Thymus (tissue), 14 donors: ENCODE results near the gene KIFC3. TPM values are rescaled to one million over a fixed set of nuclear protein-coding genes. Genes with fewer than 3 reads are reported as not detected.
A peak's percentile ranks its signal among the peaks of the same experiment; 100 is the strongest.
"Not testable (repeated sequence)": the region's sequence is repeated elsewhere in the genome, so short reads cannot be mapped to it uniquely, and the experiment has no call there.

Experiments used
- DNase-seq, 9 donors: peaks; one replicate each; pipeline ENCODE4 v3.0.0-alpha.2; 2013; ENCODE audit warnings: low spot score in 9 of 9, low read depth in 6 of 9, missing footprints in 1 of 9
- H3K27ac ChIP-seq, 2 donors: one replicate each; pipeline ENCODE4 v1.5.1; 2013; ENCODE audit warnings: control low read depth in 1 of 2, low read depth in 1 of 2, low read length in 1 of 2, mild to moderate bottlenecking in 1 of 2, moderate library complexity in 1 of 2
- H3K27me3 ChIP-seq, 2 donors: one replicate each; pipeline ENCODE4 v1.5.1; 2013; ENCODE audit warnings: low read length in 1 of 2; ENCODE audit not compliant: control insufficient read depth in 2 of 2, insufficient read depth in 1 of 2
- H3K36me3 ChIP-seq, 2 donors: one replicate each; pipeline ENCODE4 v1.5.1; 2013; ENCODE audit warnings: low read length in 1 of 2, mild to moderate bottlenecking in 1 of 2, moderate library complexity in 1 of 2; ENCODE audit not compliant: control insufficient read depth in 2 of 2, insufficient read depth in 2 of 2
- H3K4me1 ChIP-seq, 2 donors: one replicate each; pipeline ENCODE4 v1.5.1; 2013; ENCODE audit warnings: low read length in 2 of 2; ENCODE audit not compliant: control insufficient read depth in 2 of 2, insufficient read depth in 2 of 2
- H3K4me3 ChIP-seq, 2 donors: one replicate each; pipeline ENCODE4 v1.5.1; 2013; ENCODE audit warnings: low read length in 2 of 2, control low read depth in 1 of 2, mild to moderate bottlenecking in 1 of 2
- H3K9me3 ChIP-seq, 2 donors: one replicate each; pipeline ENCODE4 v1.5.1; 2013; ENCODE audit warnings: low read length in 1 of 2, mild to moderate bottlenecking in 1 of 2; ENCODE audit not compliant: control insufficient read depth in 2 of 2, insufficient read depth in 1 of 2
- WGBS: extraction: QIAGEN DNeasy Blood & Tissue Kit; methylation state at CpG from one replicate; pipeline ENCODE4 v1.1.7; 2013; 5-methylcytosine and 5-hydroxymethylcytosine counted together
- long read RNA-seq, 10 donors: transcript quantifications; one replicate each; lab custom pipeline, GENCODE V29; 2026
- polyA plus RNA-seq: library from polyadenylated mRNA; stranded (reverse); fragments of 200-250 nt; gene quantifications from one replicate; pipeline ENCODE4 v1.2.3, GENCODE V29; 2013
- total RNA-seq: library from RNA; stranded (reverse); fragments of 120-200 nt; gene quantifications from one replicate; pipeline ENCODE4 v1.2.4, GENCODE V29; 2013
- donor health status: healthy.

Gene KIFC3
- total RNA-seq (3.8 TPM), polyA plus RNA-seq (9.2 TPM)
- long read RNA-seq, donor 1, result 0 reads
- long read RNA-seq, donor 2, result 0 reads
- long read RNA-seq, donor 3, partial matches to known transcripts, result 0 of 1 reads
- long read RNA-seq, donor 3, other reads (novel, unspliced or antisense), result 0 of 1 reads
- long read RNA-seq, donor 4, partial matches to known transcripts, result 0 of 1 reads
- long read RNA-seq, donor 4, other reads (novel, unspliced or antisense), result 0 of 1 reads
- long read RNA-seq, donor 5, partial matches to known transcripts, result 0 of 3 reads
- long read RNA-seq, donor 5, other reads (novel, unspliced or antisense), result 0 of 3 reads
- long read RNA-seq, donor 6, partial matches to known transcripts, result 0 of 1 reads
- long read RNA-seq, donor 6, other reads (novel, unspliced or antisense), result 0 of 1 reads
- long read RNA-seq, donor 7, result 0 reads
- long read RNA-seq, donor 8, result 0 reads
- long read RNA-seq, donor 9, partial matches to known transcripts, result 0 of 1 reads
- long read RNA-seq, donor 9, other reads (novel, unspliced or antisense), result 0 of 1 reads
- long read RNA-seq, donor 10, result 0 reads

GRCh38 chr16:57802341-57803133, at the start of gene KIFC3:
KIFC3 (minus strand) TSS chr16:57802491; CDS start chr16:57798243, 4,248 bp downstream.
- no peaks in the 10 kb centered on the region for H3K36me3 ChIP-seq
- H3K4me1 ChIP-seq, result peaks cover 16 to 43% of the 10 kb centered on the region in 2 donors
- H3K9me3 ChIP-seq, result no peaks in the 10 kb centered on the region
- peaks cover 13 to 52% of the 10 kb centered on the region in 2 donors for H3K27me3 ChIP-seq
- WGBS, result 17% methylated on average over 78 of the region's 78 CpGs
- peak in 4 of 9 donors; percentile 29 to 51 (median 40) for DNase-seq
- peak within 1 kb of the TSS in 1 of 2 donors; percentile 31 for H3K27ac ChIP-seq
- H3K4me3 ChIP-seq, result peak within 1 kb of the TSS; percentile 20 to 39

GRCh38 chr16:57848181-57848580, 45.9 kb upstream of the KIFC3 start:
- no peaks in the 10 kb centered on the region for H3K9me3 ChIP-seq
- no peaks in the 10 kb centered on the region for H3K27me3 ChIP-seq
- H3K36me3 ChIP-seq, result no peaks in the 10 kb centered on the region
- H3K27ac ChIP-seq, result no peak overlapping the region
- peaks cover 0 to 11% of the 10 kb centered on the region in 2 donors for H3K4me1 ChIP-seq
- H3K4me3 ChIP-seq, result no peak overlapping the region
- 96% methylated on average over 5 of the region's 5 CpGs for WGBS
- DNase-seq, result no peak

- H3K27ac ChIP-seq, H3K4me3 ChIP-seq, H3K9me3 ChIP-seq, H3K27me3 ChIP-seq, DNase-seq, H3K36me3 ChIP-seq: not testable (repeated sequence)
- H3K4me1 ChIP-seq, result peaks cover 0 to 11% of the 10 kb centered on the region in 2 donors
- 75% methylated on average over 6 of the region's 6 CpGs for WGBS
Observed at GRCh38 chr16:57846931-57847330, 44.6 kb upstream of the KIFC3 start.

GRCh38 chr16:57846078-57846697, 43.9 kb upstream of the KIFC3 start:
- H3K4me1 ChIP-seq, result peaks cover 0 to 11% of the 10 kb centered on the region in 2 donors
- H3K27ac ChIP-seq, result no peak overlapping the region
- no peaks in the 10 kb centered on the region for H3K27me3 ChIP-seq
- H3K9me3 ChIP-seq, result no peaks in the 10 kb centered on the region
- H3K36me3 ChIP-seq, result no peaks in the 10 kb centered on the region
- WGBS, result 73% methylated on average over 9 of the region's 9 CpGs
- peak in 5 of 9 donors; percentile 2 to 63 (median 25) for DNase-seq
- no peak overlapping the region for H3K4me3 ChIP-seq

- H3K27me3 ChIP-seq, result no peaks in the 10 kb centered on the region
- no peak for DNase-seq
- WGBS, result 89% methylated on average over 8 of the region's 8 CpGs
Observed at GRCh38 chr16:57845115-57845514, 42.8 kb upstream of the KIFC3 start.

GRCh38 chr16:57844416-57845030, 42.2 kb upstream of the KIFC3 start:
- Histone ChIP-seq H3K27me3 (no peaks in the 10 kb centered on the region), H3K27ac (no peak overlapping the region), H3K36me3 (no peaks in the 10 kb centered on the region), H3K4me3 (no peak overlapping the region), H3K9me3 (no peaks in the 10 kb centered on the region), H3K4me1 (peaks cover 0 to 11% of the 10 kb centered on the region in 2 donors)
- DNase-seq, result no peak
- WGBS, result 97% methylated on average over 10 of the region's 10 CpGs

More at GRCh38 chr16:57845115-57845514, 42.8 kb upstream of the KIFC3 start:
- no peaks in the 10 kb centered on the region for H3K36me3 ChIP-seq
- H3K4me3 ChIP-seq, result no peak overlapping the region
- no peak overlapping the region for H3K27ac ChIP-seq
- peaks cover 0 to 11% of the 10 kb centered on the region in 2 donors for H3K4me1 ChIP-seq
- H3K9me3 ChIP-seq, result no peaks in the 10 kb centered on the region

- no peak overlapping the region for H3K4me3 ChIP-seq
- H3K36me3 ChIP-seq, result no peaks in the 10 kb centered on the region
- H3K9me3 ChIP-seq, result no peaks in the 10 kb centered on the region
- H3K27ac ChIP-seq, result no peak overlapping the region
- no peak for DNase-seq
- peaks cover 0 to 11% of the 10 kb centered on the region in 2 donors for H3K4me1 ChIP-seq
- H3K27me3 ChIP-seq, result no peaks in the 10 kb centered on the region
- WGBS, result 96% methylated on average over 1 of the region's 1 CpG
Observed at GRCh38 chr16:57843400-57843799, 41.1 kb upstream of the KIFC3 start.

GRCh38 chr16:57842601-57843000, 40.3 kb upstream of the KIFC3 start:
- H3K27me3 ChIP-seq, result no peaks in the 10 kb centered on the region
- no peak overlapping the region for H3K27ac ChIP-seq
- no peak for DNase-seq
- 97% methylated on average over 5 of the region's 5 CpGs for WGBS
- H3K4me3 ChIP-seq, result no peak overlapping the region
- H3K36me3 ChIP-seq, result no peaks in the 10 kb centered on the region
- H3K9me3 ChIP-seq, result no peaks in the 10 kb centered on the region
- peaks cover 0 to 11% of the 10 kb centered on the region in 2 donors for H3K4me1 ChIP-seq
